GM18870 (cell line): ENCODE measurements around the gene LHPP.
A peak's percentile ranks its signal among the peaks of the same experiment; 100 is the strongest.

Experiments
- ATAC-seq: cut with Tn5 transposase; IDR thresholded peaks from one replicate; pipeline ENCODE4 v1.9.1; 2021; ENCODE audit warnings: moderate library complexity; ENCODE audit not compliant: unreplicated experiment

LHPP gene

DNA sequence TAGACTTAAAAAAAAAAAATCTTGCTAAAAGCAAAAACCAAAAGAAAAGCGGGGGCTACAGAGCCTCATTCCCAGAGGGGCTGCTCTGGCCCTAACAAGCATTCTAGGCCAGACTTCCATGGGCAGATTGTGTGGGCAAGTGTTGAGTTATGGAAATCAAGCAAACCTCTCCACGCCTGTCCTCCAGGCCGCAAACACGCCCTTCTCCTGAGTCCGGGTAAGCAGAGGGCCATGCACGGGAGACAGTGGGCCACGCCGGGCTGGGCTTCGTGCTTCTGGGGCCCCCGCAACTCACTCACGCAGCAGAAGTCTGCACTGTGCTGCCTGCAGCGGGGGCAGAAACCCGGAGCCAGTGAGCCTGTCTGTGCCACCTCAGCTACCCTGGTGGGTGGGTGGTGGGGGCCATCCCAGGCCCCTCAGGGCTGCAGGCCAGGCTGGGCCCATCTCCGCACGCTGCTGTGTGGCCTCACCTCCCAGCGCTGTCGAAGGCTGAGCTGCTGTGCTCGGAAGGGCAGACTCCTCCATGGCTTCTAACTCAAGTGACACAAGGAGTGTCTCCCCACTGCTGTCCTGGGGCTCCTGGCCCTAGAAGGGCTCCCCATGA, 156.9 kb downstream of the LHPP start:
- ATAC-seq = no peak

DNA sequence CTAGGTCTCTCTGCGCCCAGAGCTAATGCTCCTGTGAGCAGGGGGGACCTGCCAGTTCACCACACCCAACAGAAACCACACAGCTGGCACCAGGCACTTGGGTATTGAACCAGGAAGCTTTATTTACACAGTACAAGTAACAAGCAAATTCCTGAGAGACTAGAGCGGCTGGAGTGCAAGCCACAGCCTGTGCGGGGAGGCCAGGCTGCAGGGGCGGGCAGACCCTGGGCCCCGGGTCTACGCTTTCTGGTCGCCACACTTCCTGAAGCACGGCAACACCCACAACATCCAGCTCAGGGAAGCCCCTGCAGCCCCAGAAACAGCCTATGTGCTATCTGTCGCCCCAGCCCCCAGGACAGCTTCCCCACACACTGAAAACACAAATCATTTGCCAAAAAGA, 157.6 kb downstream of the LHPP start:
- no peak for ATAC-seq

DNA sequence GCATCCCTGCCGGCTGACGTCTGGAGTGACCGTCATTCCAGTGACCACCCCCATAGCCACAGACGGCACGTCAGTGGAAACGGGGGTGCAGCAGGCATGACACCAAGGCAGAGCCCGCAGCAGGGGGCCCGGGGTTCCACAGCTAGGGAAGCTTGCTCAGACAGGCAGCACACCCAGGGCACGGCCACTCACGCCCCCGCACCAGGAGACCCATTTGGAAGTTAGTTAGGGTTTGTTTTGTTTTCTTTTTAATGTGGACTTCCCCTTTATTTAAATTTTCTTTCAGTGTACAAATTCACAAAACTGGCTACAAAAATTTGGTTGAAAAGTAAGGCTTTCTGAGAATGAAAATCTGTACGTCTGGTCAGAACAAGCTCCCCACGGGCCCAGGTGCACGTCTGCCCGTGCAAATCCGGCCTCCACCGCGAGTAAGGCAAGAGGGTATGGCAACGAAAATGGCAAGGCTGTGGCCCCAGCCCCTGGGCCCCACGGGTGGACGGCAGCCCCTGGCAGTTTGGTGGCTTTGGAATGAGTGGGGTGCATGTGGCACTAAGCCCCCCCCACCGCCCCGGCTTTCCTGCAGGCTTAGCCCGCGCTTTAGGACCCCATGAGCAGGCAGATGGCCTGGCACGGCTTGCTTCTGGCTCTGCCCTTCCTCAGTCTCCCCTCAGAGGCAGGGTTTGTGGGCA, 158.3 kb downstream of the LHPP start:
- peak; percentile 48 for ATAC-seq

DNA sequence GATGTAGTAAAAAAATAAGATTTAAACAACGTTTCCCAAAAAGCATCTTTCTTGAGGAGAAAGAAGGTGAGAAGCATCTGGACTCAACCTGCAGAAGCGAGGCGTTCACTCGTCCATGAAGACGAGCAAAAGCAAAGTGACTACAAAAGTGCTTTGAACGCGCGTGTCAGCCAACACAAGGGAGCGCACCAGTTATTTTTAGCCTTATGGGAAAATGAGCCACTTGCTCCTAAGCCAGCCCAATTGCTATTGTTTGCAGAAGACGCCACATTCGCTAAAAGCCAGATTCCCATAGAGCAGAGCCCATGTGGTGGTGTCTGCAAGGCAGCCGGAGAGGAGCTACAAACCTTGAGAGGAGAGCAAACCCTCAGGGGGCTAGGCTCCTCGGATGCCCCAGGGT, 160.0 kb downstream of the LHPP start:
- no peak for ATAC-seq

DNA sequence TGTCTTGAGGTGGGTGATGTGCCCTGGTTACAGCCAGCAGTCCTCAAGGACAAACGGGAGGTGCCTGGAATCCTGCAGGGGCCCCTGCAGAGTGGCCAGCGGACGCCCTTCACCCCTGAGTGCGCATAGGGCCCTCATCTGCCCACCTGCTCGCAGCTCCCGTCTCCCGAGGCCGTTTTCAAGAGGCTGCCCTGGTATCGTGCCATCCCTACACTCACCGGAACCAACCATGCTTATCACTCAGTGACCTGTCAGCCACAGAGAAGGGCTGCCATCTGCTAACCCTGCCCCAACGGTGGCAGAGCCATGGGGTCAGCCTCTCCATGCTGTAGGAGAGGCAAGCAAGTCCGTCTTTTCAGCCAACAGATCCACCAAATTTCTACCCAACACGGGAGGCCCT, 160.5 kb downstream of the LHPP start:
- no peak for ATAC-seq

DNA sequence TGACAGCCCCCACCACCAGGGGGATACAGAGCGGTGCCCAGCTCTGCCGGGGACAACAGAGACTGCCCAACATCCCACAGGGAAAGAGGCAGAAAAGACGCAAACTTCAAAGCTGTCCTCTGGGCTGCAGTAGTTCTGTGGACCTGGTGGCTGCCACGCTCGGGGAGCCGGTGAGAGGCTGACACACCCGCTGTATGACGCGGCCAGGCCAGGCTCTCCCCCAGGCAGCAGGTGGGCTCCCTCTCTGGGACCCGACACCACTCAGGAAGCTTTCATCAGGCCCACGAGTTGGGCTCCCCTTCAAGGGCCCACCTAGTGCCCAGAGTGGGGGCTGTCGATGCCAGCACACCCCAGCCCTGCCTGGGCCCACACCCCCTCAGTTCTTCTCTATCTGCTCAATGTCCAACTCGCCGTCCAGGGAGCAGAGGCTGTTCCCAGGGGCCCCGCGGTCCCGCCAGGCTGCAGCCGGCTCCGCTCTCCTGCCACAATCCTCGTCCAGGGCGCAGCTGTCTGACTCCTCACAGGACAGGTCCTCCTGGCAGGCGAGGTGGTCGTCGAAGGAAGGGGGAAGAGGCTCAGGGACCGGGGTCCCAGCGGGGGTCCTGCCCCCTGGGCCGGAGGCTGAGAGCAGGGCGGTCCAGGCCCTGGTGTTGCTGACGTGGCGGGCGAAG, 161.4 kb downstream of the LHPP start:
- no peak for ATAC-seq

DNA sequence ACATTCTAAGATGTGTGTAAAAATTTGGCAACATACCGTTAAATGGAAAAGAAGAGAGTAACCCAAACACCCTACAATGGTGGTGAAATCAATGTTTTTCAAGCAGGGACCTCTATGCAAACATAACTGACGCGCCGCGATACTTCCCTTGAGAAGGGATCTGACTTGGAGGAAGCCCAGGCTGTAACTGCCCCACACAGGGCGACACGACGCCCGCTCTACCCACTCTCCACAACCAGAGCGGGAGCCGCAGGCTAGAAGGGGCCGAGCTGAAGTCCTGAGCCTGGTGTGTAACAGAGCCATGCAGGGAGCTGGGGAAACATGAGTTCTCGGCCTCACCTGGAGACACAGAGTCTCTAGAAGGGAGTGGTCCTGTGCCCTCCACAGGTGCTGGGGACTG, 162.4 kb downstream of the LHPP start:
- no peak for ATAC-seq

DNA sequence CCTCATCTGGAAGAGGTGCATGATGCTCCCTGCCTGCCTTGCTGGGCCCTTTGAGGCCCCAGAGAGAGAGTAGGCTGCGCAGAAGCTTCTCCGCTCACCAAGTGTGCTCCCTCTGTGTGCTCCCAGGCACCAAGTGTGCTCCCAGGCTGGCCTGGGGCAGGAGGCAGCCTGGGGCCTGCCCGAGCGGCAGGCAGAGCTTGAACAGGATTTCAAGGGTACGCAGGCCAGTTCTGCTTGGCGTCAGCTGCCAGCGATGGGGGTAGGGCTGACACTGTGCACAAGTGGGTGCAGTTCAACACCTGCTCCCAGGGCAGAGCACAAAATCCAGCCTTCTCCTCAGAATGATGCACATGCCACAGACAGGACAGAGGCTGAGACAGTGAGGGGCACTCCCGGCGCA, 162.8 kb downstream of the LHPP start:
- no peak for ATAC-seq

DNA sequence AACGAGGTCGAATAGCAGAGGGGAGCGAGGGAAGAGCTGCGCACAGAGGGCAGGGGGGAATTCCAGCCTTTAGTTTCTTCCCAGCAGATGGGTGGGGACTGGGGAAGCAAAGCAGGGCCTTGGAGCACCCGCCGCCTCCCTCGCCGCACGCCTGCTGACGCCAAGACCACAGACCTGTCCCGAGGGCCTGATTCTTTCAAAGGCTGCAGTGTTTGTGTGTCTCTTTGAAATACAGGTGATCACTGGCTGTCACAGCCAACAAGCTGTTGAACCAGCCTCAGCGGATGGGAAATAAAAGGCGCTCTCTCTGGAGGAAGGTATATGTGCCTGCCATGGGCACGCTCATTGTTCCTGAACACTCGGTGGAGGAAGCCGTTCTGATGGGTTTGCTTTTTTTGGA, 163.3 kb downstream of the LHPP start:
- ATAC-seq = no peak

DNA sequence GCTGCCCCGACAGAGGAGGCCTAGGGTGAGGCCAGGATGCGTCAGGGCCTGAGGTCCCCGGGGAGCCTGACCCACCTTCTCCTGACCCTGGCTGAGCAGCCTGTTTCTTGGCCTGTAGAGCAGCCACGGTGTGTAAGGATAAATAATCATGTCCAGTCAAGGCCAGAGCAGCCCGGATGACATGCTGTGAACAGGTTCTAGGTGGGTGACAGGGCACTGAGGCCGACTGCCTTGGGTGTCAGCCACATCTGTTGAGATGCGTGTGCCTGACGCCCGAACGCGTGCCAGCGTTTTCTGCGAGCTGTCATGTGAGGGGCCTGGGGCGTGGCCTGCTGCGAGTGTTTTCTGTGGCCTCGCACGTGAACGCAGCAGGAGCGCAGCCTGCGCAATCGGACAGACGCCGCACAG, 164.2 kb downstream of the LHPP start:
- ATAC-seq = no peak

DNA sequence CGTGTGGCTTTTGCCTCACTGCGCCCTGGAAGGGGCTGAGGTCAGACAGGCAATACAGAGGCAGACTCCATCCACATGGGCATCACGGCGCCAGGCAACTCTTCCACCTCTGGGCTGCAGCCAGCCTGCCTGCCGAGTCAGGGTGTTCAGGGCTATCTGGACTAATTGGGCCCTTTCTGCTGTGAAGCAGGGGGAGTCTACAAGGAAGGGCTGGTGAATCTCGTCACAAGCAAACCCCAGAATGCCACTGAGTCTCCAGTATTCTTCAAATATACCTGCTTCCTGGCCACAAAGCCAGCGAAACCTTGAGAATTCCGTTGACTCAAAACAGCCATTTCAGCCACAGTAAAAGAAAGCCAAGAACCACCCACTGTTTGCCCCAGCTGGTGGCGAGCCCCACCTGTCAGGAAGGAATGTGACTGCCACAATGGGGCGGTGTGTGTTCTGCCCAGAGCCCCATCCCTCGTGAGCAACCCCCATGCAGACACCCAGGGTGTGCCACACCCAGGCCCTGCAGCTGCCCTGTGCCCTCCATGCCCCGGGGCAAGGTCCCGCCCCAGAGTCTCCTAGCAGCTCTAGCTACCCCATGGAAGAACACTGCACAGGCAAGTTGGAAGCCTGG, 165.2 kb downstream of the LHPP start:
- ATAC-seq = peak; percentile 67

DNA sequence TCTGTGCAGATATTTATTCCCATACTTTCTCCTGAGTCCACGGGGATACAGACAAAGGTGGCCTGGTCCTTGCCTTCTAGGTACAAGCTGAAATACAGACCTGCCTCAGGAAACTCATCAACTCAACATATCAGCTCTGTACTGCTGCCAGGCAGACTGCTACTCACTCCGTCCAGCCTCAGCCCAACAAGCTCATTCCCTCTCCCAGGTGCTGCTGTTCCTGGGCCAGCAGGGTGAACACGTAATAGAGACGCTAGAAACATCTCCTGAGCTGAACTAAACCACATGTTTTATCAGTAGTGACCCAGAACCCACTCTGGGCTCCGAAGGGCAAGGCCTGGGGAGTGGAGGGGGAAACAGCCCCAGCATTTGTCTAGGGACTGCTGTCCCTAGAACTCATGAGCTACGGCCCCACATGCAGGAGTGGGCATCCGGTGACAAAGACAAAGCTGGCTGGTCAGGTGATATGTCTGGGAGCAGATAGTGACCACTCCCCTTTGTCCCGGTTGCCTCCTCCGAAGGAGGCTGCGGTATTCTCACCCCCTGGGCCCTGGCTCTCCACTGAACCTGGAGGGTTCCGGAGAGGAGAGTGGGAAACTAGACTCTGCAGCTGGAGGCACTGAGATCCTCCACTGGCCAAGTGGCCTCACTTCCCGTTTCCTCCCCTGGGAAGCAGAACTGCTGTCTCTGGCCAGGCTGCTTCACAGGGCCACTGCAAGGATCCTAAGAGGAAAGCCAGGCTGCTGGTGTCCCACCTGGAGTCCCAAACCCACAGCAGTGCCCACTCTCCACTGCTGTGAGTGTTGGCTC, 166.4 kb downstream of the LHPP start:
- no peak for ATAC-seq

DNA sequence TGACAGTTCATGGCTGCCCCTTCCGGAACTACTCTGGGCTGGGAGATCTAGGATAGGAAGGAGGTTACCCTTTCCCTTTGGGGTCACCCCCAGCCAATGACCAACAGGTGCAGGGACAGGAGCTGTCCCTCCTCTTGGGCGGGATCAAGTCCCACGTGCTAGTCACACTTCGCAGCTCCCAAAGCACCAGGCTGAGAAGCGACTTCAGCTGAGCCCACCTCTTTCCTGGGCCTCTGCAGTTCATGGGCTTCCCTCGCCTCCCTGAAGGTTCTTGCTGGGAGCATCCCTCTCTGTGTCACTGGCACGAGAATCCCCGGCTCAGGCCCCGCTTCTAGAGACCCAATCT, 167.0 kb downstream of the LHPP start:
- ATAC-seq = no peak

DNA sequence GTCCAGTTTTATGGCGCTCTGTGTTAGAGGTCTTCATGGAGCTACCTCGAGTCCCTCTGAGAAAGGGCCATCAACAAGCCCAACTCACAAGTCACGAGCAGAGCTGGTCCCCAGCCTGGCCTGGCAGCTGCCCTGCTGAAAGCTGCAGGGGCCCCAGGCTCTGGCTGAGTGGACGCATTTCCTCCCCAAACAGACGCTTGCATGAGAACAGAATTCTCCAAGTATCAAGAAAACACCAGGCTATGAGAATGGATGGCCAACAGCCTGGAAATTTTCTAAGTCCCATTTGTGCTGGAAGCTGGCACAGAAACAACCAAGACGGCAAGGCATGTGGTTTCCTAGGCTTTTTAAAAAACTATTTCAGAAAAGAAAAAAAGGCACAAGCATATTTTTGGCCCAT, 167.8 kb downstream of the LHPP start:
- no peak for ATAC-seq

DNA sequence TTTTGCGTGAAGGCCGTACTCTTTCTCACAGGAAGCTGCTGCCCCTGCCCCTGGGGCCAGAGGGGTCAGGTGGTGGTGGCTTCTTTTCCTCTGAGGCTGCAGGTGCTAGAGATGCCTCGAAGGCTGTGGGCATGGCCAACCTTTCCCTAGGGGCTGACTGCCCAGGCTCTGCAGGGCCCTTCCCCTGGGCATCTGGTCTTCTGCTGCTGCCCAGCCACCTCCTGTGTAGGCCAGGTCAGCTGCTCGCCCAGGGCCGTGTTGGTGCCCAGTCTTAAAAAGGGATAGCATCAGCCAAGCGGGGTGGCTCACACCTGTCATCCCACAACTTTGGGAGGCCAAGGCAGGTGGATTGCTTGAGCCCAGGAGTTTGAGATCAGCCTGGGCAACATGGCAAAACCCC, 168.2 kb downstream of the LHPP start:
- ATAC-seq = no peak

DNA sequence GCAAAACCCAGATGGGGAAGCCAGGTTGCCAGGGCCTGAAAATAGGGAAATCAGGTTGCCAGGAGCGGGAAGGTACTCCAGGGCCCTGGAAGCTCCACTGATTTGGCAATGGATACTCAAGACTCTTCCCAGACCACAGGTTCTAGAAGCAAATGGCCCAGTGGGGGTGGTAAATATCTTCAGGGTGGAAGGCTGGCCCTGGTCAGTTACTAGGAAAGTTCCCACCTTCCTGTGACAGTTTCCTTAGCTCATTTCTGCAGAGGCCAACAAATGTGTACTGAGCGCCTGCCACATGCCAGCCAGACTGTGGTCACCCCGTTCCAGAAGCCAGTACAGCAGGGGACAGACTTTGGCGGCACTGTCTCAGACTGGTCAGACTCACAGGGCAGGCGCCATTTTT, 168.9 kb downstream of the LHPP start:
- no peak for ATAC-seq

DNA sequence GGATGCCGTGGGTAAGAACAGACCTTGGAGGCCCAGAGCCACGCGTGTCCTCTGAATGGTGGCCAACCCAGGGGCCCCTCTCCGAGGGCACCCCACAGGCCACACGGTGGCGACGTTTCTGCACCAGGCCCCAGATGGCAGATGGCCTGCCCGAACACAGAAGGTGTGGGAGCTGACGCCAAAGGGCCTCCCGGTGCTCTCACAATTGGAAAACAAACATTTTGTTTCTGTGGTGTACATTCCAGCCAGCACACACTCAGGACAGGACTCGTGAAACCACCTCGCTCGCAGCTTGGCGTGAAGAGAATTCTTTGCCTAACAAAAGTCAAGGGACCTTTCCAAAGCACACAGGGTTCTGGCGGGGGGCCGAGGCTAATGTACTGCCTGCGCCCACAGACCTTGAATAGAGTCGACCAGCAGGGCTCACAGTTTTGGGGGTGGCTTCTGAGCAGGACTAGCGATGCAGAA, 170.5 kb downstream of the LHPP start:
- ATAC-seq = no peak

DNA sequence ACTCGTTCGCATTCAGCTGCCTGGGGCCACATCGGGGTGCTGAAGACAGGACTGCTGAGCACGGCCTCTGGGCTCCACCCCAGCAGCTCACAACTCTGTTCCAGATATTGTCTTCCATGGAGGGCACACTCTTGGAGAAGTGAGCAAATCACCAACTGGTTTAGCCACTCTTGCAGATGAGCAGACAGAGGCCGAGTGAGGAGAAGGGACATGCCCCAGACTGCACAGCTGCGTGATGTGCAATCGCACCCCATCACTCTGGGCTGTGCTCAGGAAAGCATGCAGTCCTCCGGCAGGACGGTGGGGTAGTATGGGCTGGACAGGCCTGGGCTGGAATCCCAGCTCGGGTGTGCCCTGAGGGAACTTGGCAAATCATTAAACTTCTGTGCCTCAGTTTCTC, 170.9 kb downstream of the LHPP start:
- ATAC-seq = no peak

DNA sequence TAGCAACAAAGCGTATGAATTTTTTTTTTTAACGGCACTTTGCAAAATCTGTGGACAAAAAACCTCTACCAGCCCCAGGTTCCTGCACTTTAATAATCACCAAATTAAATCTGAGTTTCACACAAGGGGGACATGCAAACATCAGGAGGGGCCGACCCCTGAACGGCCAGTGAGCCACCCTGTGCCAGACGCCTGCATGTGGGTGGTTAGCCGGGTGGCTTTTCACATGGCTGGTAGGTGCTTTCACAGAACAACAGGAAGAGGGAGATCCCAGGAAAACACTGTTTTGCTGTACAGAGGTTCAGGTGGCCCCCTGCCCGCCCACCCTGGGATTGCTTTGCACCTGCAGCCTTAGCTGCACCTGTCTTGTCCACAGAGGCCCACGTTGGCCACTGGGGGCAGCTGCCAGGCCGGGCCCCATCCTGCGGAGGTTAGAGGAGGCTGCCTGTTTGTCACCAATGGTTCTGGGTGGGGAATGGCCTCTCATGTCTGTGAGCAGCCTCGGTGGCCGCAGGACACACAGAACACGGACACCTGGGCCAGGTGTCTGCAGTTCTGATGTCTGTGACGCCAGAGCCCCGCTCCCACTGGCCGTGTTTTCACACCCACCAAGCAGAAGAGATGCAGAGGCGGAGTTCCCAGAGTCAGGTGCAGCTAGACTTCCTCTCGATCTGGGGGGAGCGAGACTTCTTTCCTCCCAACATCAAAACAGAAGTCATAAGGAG, 174.8 kb downstream of the LHPP start:
- ATAC-seq = no peak

DNA sequence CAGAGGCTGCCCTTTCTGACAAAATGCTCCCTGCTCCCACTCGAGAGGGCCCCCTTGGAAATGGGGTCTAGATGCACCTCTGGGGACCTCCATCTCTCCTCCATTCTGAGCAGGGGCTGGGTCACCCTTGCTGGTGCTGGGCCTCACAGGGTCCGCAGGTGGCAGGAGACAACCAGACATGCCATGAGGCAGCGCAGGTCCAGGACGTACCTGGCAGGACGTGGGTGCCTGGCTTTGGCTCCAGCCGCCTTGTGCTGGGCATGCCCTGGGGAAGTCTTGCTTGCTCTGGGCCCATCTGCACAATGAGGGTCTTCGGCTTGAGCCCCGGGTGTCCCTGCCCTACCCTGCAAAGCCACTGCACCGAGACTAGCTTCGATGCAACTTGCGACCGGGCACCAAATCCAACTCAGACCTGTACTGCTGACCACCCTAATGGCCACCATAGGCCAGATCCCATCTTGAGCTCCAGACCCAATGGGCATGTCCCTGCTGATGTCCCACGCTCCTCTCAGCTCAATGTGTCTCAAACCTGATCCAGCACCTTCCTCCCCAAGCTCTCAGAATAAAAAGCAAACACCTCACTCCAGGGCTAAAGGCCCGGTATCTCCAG, 175.6 kb downstream of the LHPP start:
- no peak for ATAC-seq
